HG02678 (cell line): ENCODE data around the gene DDX1.

ENCODE experiments used
- ATAC-seq: cut with Tn5 transposase; IDR thresholded peaks from one replicate; pipeline ENCODE4 v1.9.1; 2021; ENCODE audit warnings: mild to moderate bottlenecking, moderate library complexity; ENCODE audit not compliant: unreplicated experiment

DDX1 gene

GRCh38 chr2:15626967-15627366 lies 35.3 kb downstream of the DDX1 start:
- no peak for ATAC-seq

DNA sequence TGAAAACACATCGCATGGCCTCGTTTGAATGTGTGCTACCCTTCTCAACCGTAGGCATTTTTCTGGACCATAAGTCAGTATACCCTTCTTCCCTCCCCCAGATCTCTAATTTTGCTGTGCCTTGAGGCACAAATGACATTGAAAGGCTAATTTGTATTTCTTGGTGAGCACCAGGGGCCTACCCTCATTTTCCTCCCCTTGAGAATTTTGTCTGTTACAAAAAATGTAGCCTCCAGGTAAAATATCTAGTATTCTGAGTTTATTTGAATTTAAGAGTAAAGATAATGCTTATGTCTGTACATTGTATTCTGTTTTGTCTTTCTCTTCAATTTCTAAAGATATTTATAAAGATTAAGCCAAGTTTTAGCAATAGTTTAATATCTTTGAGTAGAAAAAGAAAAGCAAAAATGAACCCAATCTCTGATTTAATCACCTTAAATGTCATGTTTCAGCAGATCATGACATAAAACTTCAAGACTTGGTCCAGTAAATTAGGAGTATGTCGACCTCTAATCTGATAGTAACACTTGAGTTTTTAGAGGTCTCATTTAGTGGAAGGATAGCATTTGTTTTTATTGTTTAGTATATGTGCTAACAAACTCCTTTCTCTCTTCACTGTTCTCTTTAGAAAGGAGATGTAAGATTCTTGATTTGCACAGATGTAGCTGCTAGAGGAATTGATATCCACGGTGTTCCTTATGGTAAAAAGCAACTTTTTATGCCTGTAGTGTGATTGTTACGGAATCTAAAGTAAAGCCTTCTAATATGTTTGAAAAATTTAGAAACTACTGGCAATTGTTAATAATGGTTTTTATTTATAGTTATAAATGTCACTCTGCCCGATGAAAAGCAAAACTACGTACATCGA lies 36.4 kb downstream of the DDX1 start:
- no peak for ATAC-seq

DNA sequence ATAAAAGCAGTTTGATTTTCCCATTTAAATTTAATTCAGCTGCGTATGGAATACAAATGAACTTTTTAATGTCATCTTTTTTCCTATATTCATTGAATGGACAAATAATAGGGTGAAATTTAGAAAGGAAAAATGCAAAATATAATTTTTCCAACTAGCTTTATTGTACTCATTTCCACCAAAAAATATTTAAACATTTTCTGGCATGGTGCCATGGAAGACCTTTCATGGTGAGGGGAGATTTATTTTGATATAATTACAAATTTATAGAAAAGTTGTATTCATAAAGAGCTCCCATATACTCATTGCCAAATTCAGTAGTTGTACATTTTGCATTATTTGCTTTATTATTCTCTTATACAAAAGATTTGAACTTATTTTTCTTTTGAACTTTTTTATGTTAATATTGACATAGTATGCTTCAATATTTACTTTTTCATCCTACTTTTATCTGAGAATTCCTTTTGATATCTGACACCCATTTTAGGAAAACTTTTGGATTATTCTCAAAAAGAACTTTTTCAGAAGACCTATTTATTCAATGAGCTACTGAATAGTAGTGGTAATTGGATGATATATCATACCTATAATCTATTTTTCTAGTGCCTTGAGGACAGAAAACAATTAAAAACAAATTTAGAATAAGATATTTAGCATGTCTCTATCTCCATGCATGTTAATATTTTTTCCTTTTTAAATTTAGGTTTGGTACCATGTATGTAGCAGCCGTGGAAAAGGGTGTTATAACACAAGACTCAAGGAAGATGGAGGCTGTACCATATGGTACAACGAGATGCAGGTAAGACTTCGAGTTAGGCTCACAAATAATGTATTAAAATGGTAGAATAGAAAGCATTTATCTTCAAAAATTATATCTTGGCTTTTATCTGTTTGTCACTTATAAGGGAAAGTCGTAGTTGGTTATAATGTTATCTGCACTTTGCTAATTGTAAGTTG lies 37.5 kb downstream of the DDX1 start:
- no peak for ATAC-seq

GRCh38 chr2:15630121-15630977 lies 38.7 kb downstream of the DDX1 start:
- no peak for ATAC-seq

GRCh38 chr2:15630978-15631719 lies 39.5 kb downstream of the DDX1 start:
- no peak for ATAC-seq

GRCh38 chr2:15631883-15632282 lies 40.2 kb downstream of the DDX1 start:
- no peak for ATAC-seq

DNA sequence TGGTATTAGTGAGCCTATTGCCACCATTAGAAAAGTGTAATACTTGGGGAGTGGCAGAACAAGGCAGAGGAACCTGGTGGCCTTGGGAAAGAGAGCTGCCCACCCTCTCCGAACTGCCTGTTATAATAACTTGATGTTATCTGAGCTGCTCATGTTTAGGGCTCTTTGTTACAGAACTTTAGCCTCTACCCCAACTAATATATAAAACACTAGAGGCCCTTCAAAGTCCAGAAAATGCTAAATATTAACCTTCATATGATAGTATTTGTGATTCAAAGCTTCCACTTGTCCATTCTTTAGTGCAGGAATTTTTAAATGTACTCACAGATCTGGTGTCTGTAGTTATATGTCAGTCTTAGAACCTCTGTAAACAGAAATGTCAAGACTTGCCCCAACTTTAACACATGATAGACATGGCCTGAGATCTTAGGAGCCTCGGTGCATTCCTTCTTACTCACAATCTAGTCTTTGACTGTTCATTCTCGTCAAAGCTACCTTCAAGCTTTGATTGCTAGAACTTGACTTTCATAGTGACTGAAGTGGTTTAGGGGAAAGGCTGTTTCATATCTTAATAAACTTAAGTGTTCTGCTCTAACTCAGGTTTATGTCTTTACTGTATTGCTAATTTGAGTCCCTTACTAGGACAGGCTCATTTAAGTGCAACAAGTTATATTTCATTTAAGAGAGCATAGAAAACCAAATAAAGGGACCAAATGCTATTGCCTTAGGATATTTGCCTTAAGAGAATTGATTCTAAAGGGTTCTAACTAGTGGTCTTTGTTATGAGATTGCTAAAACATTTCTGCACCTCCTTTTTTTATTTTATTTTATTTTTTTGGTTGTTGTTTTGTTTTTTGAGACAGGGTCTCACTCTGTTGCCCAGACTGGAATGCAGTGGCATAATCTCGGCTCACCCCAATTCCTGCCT lies 41.6 kb downstream of the DDX1 start:
- no peak for ATAC-seq

DNA sequence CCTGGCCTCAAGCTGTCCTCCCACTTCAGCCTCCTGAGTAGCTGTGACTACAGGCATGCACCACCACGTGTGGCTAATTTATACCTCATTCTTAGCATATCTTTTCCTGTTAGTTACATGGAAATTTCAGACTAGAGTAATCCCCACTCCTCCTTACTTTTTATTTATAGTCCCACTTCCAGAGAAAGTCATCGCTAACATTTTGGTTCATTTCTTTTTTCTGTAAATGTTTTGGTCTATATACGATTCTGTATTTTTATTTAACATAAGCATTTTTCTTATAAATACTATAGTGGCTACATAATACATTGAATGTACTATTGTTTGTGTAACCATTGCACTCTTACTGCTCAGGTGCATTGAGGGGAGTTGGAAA lies 42.3 kb downstream of the DDX1 start:
- no peak for ATAC-seq

- ATAC-seq, result no peak
These were observed 43.3 kb downstream of the DDX1 start for GRCh38 chr2:15634846-15635490.

- ATAC-seq, result peak; percentile 91
These were observed 45.5 kb downstream of the DDX1 start for GRCh38 chr2:15636972-15637785.

- ATAC-seq, result no peak
These were observed 47.1 kb downstream of the DDX1 start for GRCh38 chr2:15638720-15639119.

GRCh38 chr2:15639323-15640251 lies 47.9 kb downstream of the DDX1 start:
- ATAC-seq, result no peak

- ATAC-seq, result no peak
These were observed 48.6 kb downstream of the DDX1 start for GRCh38 chr2:15640261-15640711.

- no peak for ATAC-seq
These were observed 49.1 kb downstream of the DDX1 start for GRCh38 chr2:15640784-15641183.

- ATAC-seq, result no peak
These were observed 49.9 kb downstream of the DDX1 start for GRCh38 chr2:15641530-15641982.

DNA sequence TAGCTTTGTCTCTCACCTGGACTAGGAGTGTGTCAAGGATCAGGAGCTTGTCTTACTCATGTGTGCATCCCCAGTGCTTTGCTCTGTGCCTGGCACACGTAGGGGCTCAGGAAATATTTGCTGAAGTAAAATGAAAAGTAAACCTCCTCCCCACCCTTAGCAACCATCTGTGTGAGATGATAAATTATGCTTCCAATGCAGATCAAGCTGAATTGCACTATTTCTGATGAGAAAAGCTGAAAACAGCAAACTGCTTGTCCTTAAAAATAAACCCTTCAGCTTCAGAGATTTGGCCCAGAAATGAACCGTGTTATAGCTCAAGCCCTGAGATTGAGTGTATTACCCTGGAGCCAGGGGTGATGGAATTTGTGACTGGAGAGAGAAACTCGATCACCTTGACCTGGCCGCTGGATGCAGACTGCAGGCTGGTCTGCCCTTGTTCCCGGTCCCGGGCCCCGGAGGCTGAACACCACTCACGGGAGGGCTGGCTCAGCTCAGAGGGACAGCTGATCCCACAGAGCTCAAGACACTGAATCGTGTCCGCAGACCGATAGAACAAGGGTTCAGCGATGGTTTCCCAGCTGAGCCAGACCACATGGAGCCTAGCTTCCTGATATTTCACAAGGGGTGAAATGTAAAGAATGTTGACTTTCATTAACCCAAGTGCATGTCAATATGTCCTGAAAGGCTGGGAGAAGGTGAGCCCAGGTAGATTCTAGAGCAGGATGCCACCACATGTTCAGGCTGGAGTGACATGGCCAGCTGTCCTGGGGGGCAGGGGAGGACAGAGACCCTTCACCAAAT lies 50.5 kb downstream of the DDX1 start:
- no peak for ATAC-seq
